ENCODE data around the gene MYH14. TPM values are rescaled to one million over a fixed set of nuclear protein-coding genes. Genes with fewer than 3 reads are reported as not detected.

Gene MYH14
- total and polyA plus RNA-seq, 2 of the 4 experiments (the other 2 are of a cell fraction), result not detected

DNA sequence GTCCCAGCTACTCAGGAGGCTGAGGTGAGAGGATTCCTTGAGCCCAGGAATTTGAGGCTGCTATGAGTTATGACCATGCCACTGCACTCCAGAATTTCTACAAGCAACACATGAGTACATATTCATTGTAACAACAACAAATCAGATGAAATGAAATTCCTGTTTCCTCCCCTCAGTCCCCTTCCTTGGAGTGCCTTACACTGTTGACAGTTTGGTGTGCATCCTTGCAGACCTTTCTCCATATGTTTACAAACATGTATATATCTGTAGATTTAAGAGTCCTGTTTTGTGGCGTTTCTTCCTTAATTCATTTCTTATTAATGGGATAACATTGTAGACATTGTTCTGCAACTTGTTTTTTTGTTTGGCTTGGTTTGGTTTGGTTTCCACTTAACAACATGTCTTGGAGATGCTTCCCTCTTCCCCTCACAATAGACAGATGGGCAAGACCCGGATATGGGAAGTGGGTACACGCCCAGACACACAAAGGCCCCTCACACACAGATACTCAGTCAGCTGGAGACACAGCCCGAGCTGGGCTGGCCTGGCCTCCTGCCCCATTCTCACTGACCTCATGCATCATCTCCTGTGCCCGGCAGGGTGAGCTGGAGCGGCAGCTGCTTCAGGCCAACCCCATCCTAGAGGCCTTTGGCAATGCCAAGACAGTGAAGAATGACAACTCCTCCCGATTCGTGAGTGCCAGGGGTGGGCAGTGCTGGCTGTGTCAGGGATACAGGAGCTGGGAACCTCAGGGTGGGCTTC, 21.7 kb downstream of the MYH14 start:
- Histone ChIP-seq H3K23ac (ENCODE audit: low read depth, low read length) (no peak overlapping the region), H3K4me1 (ENCODE audit: control insufficient read depth, insufficient read depth, low read length) (no peaks in the 10 kb centered on the region), H3K4me2 (ENCODE audit: low read depth, low read length) (no peak overlapping the region), H2BK20ac (ENCODE audit: low read depth, low read length) (no peak overlapping the region), H2AK9ac (replicated peaks; ENCODE audit: low read depth, low read length, poor library complexity) (no peak overlapping the region), H3K9me1 (ENCODE audit: insufficient read depth, low read length) (no peaks in the 10 kb centered on the region), H3K27me3 (ENCODE audit: control insufficient read depth, insufficient read depth, low read length) (no peaks in the 10 kb centered on the region), H3K4me3 (ENCODE audit: insufficient read depth, low read depth, low read length) (no peak overlapping the region), H3K36me3 (ENCODE audit: control insufficient read depth, insufficient read depth, low read length) (no peaks in the 10 kb centered on the region), H3K18ac (ENCODE audit: low read depth, low read length) (no peak overlapping the region), H3K79me1 (ENCODE audit: low read depth in 1 of 2, low read length in 2 of 2) (no peaks in the 10 kb centered on the region), H3K4ac (ENCODE audit: low read depth, low read length) (no peak overlapping the region), H2AFZ (replicated peaks; ENCODE audit: low read length, poor library complexity) (no peak overlapping the region), H3K14ac (replicated peaks; ENCODE audit: low read depth, low read length) (no peak overlapping the region), H3K56ac (ENCODE audit: extremely low read depth, insufficient read depth, low read length) (no peak overlapping the region), H3K9ac (ENCODE audit: low read depth, low read length) (no peak overlapping the region), H4K8ac (ENCODE audit: low read depth in 2 of 2, low read length in 2 of 2) (no peak overlapping the region), H2BK5ac (ENCODE audit: low read depth, low read length, poor library complexity, severe bottlenecking) (no peak overlapping the region), H4K20me1 (ENCODE audit: insufficient read depth, low read length) (no peaks in the 10 kb centered on the region), H2BK15ac (ENCODE audit: low read depth, low read length) (no peak overlapping the region), H4K5ac (ENCODE audit: low read depth, low read length) (no peak overlapping the region), H4K91ac (ENCODE audit: insufficient read depth, low read depth, low read length) (no peak overlapping the region), H3K9me3 (ENCODE audit: control insufficient read depth, insufficient read depth, low read length) (peaks cover 20% of the 10 kb centered on the region), H3K27ac (ENCODE audit: insufficient read depth, low read length) (no peak overlapping the region), H2BK120ac (ENCODE audit: low read depth, low read length) (no peak overlapping the region), H2AK5ac (ENCODE audit: low read depth, low read length) (no peak overlapping the region)
- 20% methylated on average over 1 of the region's 8 CpGs; no CpG with 5 or more reads in 1 of the 2 experiments for WGBS, 2 experiments (ENCODE audit: extremely low coverage in 2 of 2, insufficient read length in 1 of 2)
- no peak for TF ChIP-seq RAD21 (IDR thresholded peaks at IDR 0.05; ENCODE audit: low read length)
- TF ChIP-seq, protein P1, sequence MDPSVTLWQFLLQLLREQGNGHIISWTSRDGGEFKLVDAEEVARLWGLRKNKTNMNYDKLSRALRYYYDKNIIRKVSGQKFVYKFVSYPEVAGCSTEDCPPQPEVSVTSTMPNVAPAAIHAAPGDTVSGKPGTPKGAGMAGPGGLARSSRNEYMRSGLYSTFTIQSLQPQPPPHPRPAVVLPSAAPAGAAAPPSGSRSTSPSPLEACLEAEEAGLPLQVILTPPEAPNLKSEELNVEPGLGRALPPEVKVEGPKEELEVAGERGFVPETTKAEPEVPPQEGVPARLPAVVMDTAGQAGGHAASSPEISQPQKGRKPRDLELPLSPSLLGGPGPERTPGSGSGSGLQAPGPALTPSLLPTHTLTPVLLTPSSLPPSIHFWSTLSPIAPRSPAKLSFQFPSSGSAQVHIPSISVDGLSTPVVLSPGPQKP (IDR thresholded peaks at IDR 0.05; ENCODE audit: borderline replicate concordance, low read depth, low read length), result no peak
- TF ChIP-seq MAZ (IDR thresholded peaks at IDR 0.05; ENCODE audit: borderline replicate concordance, low read depth, low read length), result no peak
- TF ChIP-seq SMC3 (IDR thresholded peaks at IDR 0.05; ENCODE audit: low read depth, low read length), result no peak
- no peak for TF ChIP-seq MAFK (IDR thresholded peaks at IDR 0.05; ENCODE audit: low read depth, low read length)
- no peak for TF ChIP-seq FOS (IDR thresholded peaks at IDR 0.05; ENCODE audit: low read depth, low read length)
- TF ChIP-seq, protein P2, sequence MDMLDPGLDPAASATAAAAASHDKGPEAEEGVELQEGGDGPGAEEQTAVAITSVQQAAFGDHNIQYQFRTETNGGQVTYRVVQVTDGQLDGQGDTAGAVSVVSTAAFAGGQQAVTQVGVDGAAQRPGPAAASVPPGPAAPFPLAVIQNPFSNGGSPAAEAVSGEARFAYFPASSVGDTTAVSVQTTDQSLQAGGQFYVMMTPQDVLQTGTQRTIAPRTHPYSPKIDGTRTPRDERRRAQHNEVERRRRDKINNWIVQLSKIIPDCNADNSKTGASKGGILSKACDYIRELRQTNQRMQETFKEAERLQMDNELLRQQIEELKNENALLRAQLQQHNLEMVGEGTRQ (IDR thresholded peaks at IDR 0.05; ENCODE audit: low read depth, low read length), result no peak
- no peak for TF ChIP-seq NFE2L2 (IDR thresholded peaks at IDR 0.05; ENCODE audit: low read depth, low read length)
- TF ChIP-seq, protein P3, sequence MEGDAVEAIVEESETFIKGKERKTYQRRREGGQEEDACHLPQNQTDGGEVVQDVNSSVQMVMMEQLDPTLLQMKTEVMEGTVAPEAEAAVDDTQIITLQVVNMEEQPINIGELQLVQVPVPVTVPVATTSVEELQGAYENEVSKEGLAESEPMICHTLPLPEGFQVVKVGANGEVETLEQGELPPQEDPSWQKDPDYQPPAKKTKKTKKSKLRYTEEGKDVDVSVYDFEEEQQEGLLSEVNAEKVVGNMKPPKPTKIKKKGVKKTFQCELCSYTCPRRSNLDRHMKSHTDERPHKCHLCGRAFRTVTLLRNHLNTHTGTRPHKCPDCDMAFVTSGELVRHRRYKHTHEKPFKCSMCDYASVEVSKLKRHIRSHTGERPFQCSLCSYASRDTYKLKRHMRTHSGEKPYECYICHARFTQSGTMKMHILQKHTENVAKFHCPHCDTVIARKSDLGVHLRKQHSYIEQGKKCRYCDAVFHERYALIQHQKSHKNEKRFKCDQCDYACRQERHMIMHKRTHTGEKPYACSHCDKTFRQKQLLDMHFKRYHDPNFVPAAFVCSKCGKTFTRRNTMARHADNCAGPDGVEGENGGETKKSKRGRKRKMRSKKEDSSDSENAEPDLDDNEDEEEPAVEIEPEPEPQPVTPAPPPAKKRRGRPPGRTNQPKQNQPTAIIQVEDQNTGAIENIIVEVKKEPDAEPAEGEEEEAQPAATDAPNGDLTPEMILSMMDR (conservative IDR thresholded peaks at IDR 0.05; ENCODE audit: low read depth, low read length), result no peak
- no peak for TF ChIP-seq MXI1 (IDR thresholded peaks at IDR 0.05; ENCODE audit: borderline replicate concordance, low read depth, low read length)
- no peak for TF ChIP-seq BHLHE40 (IDR thresholded peaks at IDR 0.05; ENCODE audit: low read depth, low read length)
- in situ Hi-C loops (cut with MboI; ENCODE audit: low sequenced_read_pairs) (no loop called here), intact Hi-C loops (cut with micrococcal nuclease) (no loop called here), dilution Hi-C loops (cut with HindIII; ENCODE audit: low sequenced_read_pairs, unreplicated experiment) (no loop called here)
- ChIA-PET CTCF (no interaction called here), POLR2A (ENCODE audit: unreplicated experiment) (no interaction called here)
- DNase-seq, result no peak
- no peak for ATAC-seq (ENCODE audit: low read depth)
- BruUV-seq (replicated peaks), result no TSS peak

All from IMR-90 (cell line).